GM13977 (cell line): Measurements from ENCODE around the gene FARS2.

Source experiments
- DNase-seq: peaks from one replicate; pipeline ENCODE4 v3.0.0; 2012; ENCODE audit warnings: low spot score
- CTCF ChIP-seq: IDR thresholded peaks from 2 replicates; pipeline ENCODE4 v1.5.1; 2012; ENCODE audit warnings: mild to moderate bottlenecking, control low read depth; ENCODE audit not compliant: insufficient read depth; ENCODE audit errors: extremely low read depth, missing control alignments
- in situ Hi-C: fragments of 300-500 bp; cut with MboI; formaldehyde crosslinking; loops from one replicate; pipeline ENCODE4 v1.12.0; 2022; ENCODE audit warnings: low sequenced_read_pairs, low pct_unique_long_range_greater_than_20kb, mixed read lengths, inconsistent platforms; ENCODE audit not compliant: unreplicated experiment

Gene FARS2

GRCh38 chr6:5811997-5812396 lies 550.7 kb downstream of the FARS2 start:
- no peak for TF ChIP-seq CTCF
- in situ Hi-C loops = no loop called here
- DNase-seq = no peak

- DNase-seq = no peak
- in situ Hi-C loops = no loop called here
- no peak for TF ChIP-seq CTCF
These were observed 552.3 kb downstream of the FARS2 start for GRCh38 chr6:5813625-5814027.

GRCh38 chr6:5814116-5814515 lies 552.8 kb downstream of the FARS2 start:
- in situ Hi-C loops = no loop called here
- no peak for TF ChIP-seq CTCF
- no peak for DNase-seq

- in situ Hi-C loops = no loop called here
- DNase-seq = no peak
- TF ChIP-seq CTCF = no peak
These were observed 553.6 kb downstream of the FARS2 start for GRCh38 chr6:5814901-5815300.

- in situ Hi-C loops = no loop called here
- no peak for TF ChIP-seq CTCF
- no peak for DNase-seq
These were observed 556.6 kb downstream of the FARS2 start for GRCh38 chr6:5817869-5818268.

GRCh38 chr6:5818959-5819358 lies 557.6 kb downstream of the FARS2 start:
- no peak for DNase-seq
- in situ Hi-C loops = no loop called here
- no peak for TF ChIP-seq CTCF
